Measurements from ENCODE around the gene TSHZ2.

- TF ChIP-seq CTCF (IDR thresholded peaks at IDR 0.05; ENCODE audit: insufficient read depth, low read depth, low read length) (no peak), EZH2 (IDR thresholded peaks at IDR 0.05; ENCODE audit: insufficient read depth, low read length) (no peak)
These were observed 334.1 kb downstream of the TSHZ2 start for GRCh38 chr20:53306192-53306805.

All from astrocyte (in vitro differentiated cells and primary cell).